Forelimb muscle (tissue), 1 donor: ENCODE measurements around the gene CHCHD6. TPM values are rescaled to one million over a fixed set of nuclear protein-coding genes. Genes with fewer than 3 reads are reported as not detected.

Experiments used
- DNase-seq: peaks from one replicate; pipeline ENCODE4 v3.0.0-alpha.2; 2013; ENCODE audit warnings: low read depth
- polyA plus RNA-seq: library from polyadenylated mRNA; unstranded; fragments of 120-200 nt; gene quantifications from one replicate; pipeline ENCODE4 v1.2.1, GENCODE V29; 2013; ENCODE audit not compliant: insufficient read length

CHCHD6 gene
- polyA plus RNA-seq, 1 donor = 7.9 TPM

- DNase-seq = no peak
Observed at GRCh38 chr3:126895178-126896066, 191.4 kb downstream of the CHCHD6 start.

GRCh38 chr3:126896067-126896441 lies 192.0 kb downstream of the CHCHD6 start:
- DNase-seq = no peak

GRCh38 chr3:126896968-126897367 lies 192.9 kb downstream of the CHCHD6 start:
- no peak for DNase-seq

DNA sequence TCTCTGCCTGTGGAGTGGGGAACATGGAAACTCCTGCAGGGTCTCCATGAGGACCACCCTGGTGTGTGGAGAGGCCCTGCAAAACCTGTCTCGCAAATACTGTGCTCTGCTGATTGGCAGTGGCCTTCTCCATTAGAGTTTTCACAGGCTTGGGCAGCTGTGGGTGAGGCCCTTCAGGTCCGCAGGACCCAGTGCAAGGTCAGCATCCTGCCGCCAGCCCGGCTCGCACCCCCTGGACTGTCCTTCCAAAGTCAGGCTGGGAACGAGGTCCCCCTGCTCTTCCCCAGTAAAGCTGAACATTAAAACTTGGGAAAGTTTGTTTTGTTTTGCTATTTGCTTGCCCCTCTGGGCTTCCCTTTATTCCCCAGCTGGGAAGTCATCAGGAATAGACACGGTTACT lies 193.9 kb downstream of the CHCHD6 start:
- DNase-seq = no peak

GRCh38 chr3:126900859-126901540 lies 197.0 kb downstream of the CHCHD6 start:
- no peak for DNase-seq

DNA sequence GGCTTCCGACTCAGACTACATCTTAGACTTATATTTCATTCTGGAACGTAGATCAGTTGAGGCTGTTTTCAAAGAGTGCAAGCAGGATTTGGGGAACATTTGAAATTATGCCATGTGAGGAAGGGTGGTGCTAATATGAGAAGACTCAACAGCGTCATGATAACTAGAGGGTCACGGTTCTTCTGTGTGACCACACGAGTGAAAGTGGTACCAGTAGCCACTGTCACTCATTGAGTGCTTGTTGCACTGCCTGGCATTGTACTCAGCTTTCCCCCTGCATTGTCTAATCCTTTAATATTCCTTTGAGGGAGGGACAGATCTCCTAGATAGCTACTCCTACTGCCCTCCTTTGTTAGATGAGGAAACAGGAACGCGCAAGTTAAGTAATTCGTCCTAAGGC lies 197.6 kb downstream of the CHCHD6 start:
- DNase-seq = no peak

DNA sequence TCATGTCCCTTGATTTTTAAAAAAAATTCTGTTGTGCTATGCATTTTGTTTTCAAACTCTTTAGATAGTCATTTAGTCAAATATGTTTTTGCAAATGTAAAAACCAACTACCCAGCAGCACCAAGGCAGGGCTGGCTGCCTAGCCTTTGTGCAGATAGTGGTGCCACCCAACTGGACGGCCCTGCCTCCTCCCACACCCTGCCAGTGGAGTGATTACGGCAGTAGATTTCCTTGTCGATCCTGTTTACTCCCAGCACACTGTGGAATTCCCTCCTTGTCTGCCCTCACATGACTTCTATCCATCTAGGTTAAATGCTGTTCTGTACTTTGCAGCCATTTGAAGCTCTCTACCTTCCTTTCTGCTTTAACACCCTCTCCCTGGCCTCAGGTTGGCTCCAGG lies 199.5 kb downstream of the CHCHD6 start:
- DNase-seq = no peak

DNA sequence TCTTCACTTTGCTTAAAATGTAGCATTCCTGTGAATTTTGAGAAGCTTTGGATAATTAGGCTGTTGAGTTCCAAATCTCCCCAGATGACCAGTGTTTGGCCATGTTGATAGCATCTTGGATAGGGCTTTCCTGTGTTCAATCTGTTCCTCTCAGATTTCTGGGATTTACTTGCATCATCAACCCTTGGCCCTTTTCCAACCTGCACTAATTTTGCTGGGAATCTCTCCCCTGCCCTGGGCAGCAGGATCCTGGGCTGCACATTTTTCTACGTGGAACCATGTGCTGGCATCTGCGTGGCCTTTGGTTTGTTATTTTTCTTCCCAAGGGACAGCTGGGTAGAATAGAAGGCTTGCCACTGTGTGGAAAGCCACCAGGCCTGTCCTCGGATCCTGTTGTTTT lies 203.5 kb downstream of the CHCHD6 start:
- no peak for DNase-seq

DNA sequence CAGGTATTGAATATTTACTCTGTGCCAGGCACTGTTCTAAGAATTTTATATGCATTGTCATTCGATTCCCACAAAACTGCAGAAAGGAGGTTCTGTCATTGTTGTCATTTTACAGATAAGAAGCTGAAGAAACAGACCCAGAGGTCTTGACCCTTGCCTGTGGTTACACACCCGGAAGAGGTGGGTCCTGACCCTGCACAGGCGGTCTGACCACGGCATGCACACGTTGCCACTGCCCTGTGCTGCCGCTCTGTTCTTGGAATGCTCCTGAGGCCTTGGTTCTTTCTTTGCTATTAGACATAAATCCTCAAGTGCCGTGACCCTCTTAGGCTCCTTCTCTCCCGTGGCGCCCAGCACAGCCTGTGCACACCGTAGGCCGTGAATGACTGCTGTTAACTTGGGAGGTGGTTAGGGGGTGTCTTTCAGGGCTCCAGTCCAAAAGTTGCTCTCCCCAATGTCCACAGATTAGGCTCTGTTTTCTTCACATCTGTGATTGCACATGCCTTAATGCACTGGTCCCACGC lies 204.8 kb downstream of the CHCHD6 start:
- no peak for DNase-seq

DNA sequence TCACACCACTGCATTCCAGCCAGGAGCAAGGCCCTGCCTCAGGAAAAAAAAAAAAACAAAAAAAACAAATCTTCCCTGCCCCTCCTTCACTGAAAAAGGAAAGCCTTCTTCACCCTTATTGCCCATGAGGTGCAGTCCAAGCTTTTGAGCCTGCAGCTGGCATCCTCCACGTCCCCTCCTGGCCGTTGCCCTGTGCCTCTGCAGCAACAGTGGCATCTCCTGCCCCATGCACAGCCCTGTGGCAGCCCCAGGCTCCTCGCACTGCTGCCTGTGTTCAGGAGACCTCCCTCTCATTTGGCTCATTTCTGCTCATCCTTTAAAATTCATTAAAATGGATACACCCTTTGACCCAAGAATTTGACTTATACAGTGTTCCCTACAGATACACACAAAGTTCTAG lies 206.2 kb downstream of the CHCHD6 start:
- no peak for DNase-seq

DNA sequence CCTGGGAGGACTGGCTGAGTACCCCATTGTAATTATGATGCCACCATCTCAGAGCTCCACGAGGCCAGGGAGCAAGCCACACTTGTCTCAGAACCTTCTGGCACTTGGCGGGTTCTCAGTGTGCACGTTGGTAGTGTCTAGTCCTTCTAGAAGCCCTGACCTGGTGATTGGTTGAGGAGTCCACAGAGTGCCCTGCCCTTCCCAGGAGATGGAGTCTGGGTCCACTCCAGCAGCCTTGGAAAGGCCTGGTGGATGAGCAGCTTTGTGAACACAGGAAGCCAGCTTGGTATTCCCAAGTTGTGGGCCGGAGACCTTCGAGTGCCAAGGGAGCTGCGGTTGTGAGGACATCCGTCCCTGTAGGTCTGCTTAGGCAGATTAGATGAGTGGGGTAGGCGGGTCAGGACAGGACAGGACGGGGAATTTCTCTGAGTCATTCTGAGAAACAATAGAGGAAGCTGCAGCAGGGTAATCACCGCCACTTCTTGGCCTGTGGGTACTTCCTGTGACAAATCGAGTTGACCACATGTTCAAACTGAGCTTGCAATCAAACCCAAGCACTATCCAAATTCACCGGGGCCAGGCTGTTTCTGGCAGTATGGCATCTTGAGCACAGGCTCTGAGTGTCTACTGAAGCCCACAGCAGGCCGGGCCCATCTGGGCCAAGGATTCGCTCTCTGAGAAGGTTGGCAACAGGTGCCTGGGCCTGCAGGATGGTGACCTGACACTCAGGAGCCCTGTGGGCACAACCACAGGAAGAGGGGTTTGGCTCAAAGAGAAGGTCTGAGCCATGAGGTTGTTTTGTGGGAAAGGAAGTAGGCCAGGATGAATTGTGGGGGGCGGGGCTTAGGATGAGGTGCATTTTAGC lies 207.4 kb downstream of the CHCHD6 start:
- DNase-seq = peak; percentile 22

GRCh38 chr3:126912027-126912422 lies 208.0 kb downstream of the CHCHD6 start:
- no peak for DNase-seq

DNA sequence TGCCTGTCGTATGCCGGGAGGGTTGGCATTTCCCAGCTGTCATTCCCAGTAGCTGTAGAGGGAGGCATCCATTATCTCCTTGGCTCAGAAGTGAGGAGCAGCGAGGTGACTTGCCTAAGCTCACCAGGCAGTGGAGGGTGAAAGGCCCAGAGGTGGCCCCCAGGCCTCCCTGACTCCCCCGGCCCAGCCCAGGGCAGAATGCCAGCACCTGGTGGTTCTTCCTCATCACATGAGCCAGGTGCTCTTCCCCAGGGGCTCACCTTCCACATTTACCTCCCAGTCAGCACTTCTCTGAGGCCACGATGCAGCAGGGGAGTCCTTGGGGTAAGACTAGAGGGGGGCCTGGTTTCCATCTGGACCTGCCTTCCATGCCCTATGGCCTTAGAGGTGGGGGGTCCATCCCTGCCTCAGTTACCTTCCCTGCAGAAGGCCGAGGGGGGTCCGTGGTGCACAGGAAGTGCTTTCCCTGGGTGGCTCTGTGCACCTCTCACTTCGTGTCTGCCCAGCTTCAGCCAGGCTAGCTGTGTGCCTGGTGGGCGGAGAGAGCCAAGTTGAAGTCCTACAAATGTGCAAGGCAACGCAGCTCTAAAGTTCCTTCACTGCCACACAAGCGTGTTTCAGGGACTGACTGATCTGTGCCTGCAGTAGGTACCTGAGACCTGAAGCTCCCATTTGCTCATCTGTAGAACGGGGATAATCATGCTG lies 208.6 kb downstream of the CHCHD6 start:
- no peak for DNase-seq

DNA sequence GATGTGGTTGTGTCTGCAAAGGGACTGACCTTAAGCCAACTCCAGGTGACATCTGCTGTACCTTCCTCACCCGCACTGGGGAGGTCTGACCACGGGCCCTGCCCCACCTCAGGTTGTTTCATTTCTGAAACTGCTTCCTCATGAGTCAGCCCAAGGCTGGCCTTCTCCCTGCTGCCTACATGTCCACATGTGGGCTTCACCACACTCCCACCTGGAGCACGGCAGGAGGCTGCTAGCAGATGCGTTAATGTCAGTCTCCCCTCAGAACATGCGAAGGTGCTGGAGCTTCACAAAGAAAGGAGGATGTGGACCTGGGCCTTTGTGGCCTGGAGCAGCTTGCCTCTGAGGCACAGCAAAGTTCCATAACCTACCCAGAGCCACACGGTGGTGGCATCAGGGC lies 209.5 kb downstream of the CHCHD6 start:
- no peak for DNase-seq

DNA sequence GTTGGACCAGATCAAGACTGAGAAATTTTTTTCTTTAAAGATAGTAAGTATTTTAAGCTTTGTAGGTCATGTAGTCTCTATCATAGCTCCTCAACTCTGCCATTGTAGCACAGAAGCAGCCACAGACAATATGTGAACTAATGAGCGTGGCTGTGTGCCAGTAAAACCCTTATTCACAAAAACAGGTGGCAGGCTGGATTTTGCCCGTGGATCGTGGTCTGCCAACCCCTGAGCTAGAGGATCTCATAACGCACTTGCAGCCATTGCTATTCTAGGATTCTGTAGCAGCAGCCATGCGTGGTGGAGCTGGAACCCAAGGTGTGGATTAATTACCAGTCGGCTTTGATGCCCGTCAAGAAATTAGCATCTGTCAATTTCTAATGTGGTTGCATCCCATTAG lies 210.2 kb downstream of the CHCHD6 start:
- no peak for DNase-seq

DNA sequence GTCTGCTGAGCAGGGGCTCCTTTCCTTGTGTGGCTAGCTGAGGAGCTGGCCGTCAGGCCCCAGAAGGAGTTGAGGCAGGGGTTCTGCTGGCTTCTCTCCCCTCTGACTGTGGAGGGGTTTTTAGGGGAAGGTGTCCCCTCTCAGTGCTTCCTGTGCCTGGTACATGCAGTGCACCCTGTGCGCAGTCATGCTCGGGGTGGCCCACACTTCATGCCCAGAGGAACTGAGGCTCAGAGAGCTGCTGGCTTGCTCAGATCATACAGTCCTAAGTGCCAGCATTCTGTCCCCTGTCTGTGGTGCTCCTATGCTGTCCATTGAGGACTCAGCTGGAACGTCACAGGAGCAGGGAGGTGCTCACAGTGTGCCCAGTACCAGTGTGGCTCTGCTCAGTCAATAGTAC lies 211.0 kb downstream of the CHCHD6 start:
- DNase-seq = no peak

DNA sequence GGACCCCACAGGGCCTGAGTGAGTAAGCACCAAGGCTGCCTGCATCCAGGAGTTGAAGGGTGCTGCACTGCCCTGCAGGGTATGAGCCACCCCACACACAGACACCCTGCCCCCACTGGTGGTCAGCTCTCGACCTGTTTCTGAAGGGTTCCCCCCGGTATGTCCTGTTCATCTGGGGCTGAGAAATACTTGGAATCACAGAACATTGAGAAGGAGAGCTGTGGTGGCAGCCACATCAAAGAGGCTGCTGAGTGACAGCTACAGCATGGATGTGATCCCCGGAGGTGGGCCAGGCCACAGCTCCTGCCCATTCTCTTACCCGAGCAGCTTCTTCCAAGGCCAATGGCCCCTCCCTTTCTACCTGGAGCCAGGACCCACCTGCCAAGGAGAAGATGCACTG lies 212.5 kb downstream of the CHCHD6 start:
- DNase-seq = no peak

DNA sequence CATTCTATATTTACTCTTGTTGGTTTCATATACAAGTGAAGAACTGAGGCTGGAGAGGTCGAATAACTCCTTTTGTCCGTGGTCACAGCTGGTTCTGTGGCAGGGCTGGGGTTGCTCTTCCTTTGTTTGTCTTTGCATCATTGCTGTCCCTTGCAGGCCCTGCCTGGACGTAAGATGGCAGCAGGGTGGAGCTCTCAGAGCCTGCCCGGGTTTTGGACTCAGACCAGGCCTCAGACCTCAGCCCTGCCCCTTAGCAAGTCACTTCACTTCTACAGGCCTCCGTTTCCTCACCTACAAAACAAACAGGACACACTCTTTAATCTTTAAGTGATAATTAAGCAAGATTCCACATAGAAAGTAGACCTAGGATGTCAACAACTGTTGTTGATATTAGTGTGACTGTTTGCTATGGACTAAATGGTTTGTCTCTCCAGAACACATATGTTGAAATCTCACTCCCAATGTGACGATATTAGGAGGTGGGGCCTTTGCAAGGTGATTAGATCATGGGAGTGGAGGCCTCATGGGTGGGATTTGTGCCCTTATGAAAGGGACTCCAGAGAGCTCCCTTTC lies 213.3 kb downstream of the CHCHD6 start:
- no peak for DNase-seq

GRCh38 chr3:126918355-126918821 lies 214.3 kb downstream of the CHCHD6 start:
- no peak for DNase-seq

DNA sequence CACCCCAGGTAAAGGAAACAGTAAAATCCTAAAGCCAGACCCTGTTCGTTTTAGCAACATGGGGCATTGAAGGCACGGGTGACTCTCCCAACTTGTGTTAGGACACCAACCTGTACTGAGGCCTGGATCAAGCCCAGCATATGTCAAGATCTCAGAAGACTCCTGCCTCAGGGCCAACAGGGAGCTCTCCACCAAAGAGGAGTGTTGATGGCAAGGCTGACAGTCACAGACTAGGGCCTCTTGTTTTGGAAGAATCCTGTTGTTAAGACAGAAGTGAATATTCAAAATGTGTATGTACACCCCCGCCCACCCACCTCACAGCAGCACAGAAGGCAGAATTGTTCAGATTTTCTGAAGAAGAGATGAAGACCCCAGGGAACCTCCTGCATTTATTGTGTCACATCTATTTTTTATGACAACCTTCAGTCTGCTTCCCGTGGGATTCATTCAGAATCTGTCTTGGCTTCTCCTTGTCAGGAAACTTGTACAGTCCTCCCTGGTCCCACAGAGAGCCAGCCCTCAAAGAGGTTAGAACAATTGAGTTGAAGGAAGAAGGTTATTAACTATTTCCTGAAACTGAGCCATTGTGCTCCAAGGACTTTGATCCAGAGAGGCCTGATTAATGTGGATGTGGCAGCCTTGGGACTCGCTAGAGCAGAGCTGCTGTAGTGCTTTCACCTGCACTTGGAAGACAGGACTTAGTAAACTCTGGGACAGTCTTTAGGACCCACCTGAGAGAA lies 217.2 kb downstream of the CHCHD6 start:
- DNase-seq = no peak
